Stimulated activated naive CD4-positive, alpha-beta T cell treated with Interleukin-2 at 50 U/mL for 16 hours (primary cell): ENCODE measurements around the gene ABCC3.

ENCODE experiments used
- DNase-seq: peaks from one replicate; lab custom pipeline; 2025; lab: John Stamatoyannopoulos, UW

Gene ABCC3

GRCh38 chr17:50737118-50737698 lies 102.5 kb downstream of the ABCC3 start:
- DNase-seq: no peak

GRCh38 chr17:50739098-50739497 lies 104.4 kb downstream of the ABCC3 start:
- no peak for DNase-seq
